Measurements from ENCODE around the gene IRAK2.
"Not testable (repeated sequence)": the region's sequence is repeated elsewhere in the genome, so short reads cannot be mapped to it uniquely, and the experiment has no call there.

IRAK2 gene, protein sequence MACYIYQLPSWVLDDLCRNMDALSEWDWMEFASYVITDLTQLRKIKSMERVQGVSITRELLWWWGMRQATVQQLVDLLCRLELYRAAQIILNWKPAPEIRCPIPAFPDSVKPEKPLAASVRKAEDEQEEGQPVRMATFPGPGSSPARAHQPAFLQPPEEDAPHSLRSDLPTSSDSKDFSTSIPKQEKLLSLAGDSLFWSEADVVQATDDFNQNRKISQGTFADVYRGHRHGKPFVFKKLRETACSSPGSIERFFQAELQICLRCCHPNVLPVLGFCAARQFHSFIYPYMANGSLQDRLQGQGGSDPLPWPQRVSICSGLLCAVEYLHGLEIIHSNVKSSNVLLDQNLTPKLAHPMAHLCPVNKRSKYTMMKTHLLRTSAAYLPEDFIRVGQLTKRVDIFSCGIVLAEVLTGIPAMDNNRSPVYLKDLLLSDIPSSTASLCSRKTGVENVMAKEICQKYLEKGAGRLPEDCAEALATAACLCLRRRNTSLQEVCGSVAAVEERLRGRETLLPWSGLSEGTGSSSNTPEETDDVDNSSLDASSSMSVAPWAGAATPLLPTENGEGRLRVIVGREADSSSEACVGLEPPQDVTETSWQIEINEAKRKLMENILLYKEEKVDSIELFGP

DNA sequence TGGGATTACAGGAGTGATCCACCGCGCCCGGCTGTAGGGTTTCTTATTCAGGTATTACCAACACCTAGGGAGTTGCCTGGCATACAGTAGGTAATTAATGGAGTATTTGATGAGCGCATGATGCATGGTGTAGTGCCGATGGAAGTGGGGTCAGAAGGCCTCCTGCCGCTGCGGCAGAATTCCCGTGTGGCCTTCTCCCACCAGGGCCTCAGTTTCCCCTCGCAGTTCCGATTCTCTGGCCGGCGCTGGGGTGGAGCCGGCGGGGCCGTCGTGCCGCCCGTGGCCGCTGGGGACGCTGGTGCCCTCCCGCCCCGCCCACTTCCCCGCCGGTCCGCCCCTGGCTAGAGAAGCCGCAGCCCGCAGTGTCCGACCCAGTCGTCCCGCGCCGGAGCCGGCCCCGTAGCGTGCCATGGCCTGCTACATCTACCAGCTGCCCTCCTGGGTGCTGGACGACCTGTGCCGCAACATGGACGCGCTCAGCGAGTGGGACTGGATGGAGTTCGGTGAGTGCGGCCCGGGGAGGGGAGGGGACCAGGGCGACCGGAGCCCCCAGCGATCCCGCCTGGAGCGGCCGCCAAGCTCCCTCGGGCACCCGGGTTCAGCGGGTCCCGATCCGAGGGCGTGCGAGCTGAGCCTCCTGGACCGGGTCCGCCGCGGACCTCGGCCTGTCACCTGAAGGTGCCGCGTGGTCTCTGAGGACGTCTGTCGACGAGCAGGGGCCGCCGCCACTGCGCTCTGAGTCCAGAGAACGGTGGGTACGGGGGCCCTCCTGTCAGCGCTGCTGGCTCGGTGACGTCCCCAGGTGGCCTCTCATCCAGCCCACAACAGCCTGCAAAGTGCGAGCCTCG lies at the start of gene IRAK2:
Gene IRAK2, plus strand, starts transcription at position 374 of the 848 bp plus-strand sequence. Its CDS starts 36 bp downstream, at position 410.
- peak; percentile 93 for DNase-seq (ENCODE audit: low spot score)

DNA sequence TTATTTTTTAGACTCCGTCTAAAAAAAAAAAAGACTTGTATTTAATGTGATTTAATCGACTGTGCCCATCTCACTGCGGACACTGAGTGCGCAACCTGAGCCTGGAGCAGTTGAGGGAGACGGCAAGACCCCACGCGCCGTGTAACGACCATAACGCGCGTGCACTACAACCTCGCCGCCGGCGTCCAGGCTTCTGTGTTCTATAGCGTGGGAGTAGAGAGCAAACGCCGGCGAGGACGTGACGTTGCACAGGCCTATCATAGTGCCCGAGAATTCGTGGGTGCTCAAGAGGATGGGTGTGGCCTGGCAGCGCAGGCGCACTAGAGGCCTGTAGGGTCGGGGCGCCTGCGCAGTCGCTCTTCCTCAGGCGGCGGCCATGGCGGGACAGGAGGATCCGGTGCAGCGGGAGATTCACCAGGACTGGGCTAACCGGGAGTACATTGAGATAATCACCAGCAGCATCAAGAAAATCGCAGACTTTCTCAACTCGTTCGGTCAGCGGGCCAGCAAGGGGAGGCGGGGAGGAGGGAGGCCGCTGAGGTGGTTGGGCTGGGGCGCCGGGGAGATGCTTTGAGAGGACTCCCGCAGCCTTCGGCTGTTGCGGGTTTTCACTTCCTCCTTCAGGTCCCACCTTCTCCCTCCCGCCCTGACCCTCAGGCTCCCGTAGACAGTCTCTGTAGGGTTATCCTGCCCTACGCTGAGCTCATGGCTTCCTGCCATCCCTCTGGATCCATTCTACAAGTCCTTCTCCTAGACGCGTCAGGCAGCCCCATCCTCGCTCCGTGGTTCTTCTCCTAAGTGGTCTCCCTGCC lies 49.2 kb upstream of the IRAK2 start, which contains the start of gene BRK1:
Gene BRK1, plus strand, starts transcription at position 350 of the 812 bp plus-strand sequence. Its CDS starts 27 bp downstream, at position 377.
- peak; percentile 100 for DNase-seq (ENCODE audit: low spot score)

DNA sequence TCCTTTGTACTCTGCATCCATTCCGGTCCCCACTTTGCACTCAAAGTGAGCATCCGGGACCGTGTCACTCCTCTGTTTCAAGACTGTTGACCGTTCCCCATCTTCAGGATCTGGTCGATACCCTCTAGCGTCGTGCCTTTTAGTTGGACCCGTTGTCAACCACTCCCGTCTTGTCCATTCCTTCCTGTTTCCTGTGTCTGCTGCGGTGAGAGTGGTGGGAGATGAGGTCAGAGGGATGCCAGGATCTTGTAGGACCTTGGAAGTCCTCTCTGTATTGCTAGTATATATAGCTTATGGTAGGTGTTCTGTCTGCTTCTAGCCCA lies 48.6 kb upstream of the IRAK2 start:
- DNase-seq (ENCODE audit: low spot score), result peak; percentile 34

DNA sequence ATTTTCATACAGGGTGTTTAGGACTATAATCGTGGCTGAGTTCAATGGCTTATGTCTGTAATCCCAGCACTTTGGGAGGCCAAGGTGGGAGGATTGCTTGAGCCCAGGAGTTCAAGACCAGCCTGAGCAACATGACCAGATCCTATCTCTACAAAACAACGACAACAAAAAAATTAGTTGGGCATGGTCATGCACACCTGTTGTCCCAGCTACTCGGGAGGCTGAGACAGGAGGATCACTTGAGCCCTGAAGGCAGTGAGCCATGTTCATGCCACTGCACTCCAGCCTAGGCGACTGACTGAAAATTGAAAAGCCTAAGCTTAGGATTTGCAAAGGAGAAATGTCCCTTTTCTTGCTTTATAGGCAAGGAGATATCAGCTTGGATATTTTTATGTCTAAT lies 47.8 kb upstream of the IRAK2 start:
- DNase-seq (ENCODE audit: low spot score), result no peak

DNA sequence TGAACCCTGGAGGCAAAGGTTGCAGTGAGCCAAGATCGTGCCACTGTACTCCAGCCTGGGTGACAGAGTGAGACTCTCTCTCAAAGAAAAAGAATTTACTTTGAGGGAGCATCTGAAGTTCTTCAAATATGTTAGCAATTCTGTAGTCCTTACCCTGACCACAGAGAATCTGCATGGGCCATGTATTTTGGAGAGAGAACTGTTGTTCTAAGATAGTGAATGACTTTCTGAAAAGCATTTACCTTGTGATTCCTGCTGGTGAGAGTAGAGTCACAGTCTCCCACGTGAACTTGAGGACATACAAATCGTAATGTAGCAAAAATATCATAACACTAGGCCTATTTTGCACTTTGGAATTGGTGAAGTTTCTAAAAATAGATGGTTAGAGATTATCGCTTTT lies 45.3 kb upstream of the IRAK2 start:
- no peak for DNase-seq (ENCODE audit: low spot score)

DNA sequence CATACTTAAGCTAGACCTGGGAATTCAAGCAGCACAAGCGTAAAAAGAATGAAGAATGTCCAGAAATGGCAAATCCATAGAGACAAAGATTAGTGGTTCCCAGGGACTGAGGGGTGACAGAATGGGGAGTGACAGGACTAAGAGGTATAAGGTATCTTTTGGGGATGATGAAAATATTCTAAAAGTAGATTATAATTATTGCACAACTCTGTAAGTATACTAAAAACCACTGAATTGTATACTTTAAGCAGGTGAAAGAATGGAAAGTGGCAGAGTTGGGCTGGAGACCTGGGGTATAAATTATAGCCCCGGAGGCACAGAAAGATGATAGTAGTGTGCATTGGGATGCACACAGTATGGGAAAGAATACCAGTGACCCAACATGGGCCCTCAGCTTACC lies 43.7 kb upstream of the IRAK2 start:
- DNase-seq (ENCODE audit: low spot score), result no peak

DNA sequence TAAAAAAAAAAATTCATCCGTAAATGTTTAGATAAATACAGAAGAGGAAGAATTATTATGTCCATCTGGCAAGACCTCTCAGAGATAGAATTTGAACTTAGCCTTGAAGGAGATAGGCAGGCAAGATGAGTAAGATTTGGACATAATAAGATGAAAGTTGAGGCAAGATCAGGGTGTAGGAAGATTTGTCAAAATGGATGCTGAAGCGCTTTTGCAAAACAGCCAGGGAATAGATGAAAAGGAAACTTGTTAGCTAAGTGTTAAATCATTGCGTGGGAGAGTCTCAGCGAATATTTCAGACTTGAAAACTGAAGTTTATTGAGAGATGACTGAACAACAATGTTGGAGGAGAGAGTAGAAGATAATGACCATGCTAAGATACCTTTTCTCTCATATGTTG lies 42.0 kb upstream of the IRAK2 start:
- no peak for DNase-seq (ENCODE audit: low spot score)

DNA sequence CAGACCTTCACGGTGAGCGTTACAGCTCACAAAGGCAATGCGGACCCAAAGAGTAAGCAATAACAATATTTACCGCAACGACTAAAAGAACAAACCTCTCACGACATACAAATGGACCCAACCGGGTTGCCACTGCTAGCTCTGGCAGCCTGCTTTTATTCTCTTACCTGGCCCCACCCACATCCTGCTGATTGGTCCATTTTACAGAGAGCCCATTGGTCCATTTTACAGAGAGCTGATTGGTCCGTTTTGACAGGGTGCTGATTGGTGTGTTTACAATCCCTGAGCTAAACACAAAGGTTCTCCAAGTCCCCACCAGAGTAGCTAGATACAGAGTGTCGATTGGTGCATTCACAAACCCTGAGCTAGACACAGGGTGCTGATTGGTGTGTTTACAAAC lies 28.8 kb upstream of the IRAK2 start:
- not testable (repeated sequence) for DNase-seq (ENCODE audit: low spot score)

DNA sequence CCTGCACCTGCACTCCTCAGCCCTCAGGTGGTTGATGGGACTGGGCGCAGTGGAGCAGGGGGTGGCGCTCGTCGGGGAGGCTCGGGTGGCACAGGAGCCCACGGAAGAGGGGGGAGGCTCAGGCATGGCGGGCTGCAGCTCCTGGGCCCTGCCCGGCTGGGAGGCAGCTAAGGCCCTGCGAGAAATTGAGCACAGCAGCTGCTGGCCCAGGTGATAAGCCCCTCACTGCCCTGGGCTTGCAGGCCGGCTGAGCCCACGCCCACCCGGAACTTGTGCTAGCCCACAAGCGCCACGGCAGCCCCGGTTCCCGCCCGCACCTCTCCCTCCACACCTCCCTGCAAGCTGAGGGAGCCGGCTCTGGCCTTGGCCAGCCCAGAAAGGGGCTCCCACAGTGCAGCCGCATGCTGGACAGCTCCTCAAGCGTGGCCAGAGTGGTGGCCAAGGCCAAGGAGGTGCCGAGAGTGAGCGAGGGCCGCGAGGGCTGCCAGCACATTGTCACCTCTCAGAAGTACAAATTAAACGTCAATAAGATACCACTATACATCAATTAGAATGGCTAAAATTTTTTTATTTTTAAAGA lies 28.2 kb upstream of the IRAK2 start:
- DNase-seq (ENCODE audit: low spot score), result no peak

DNA sequence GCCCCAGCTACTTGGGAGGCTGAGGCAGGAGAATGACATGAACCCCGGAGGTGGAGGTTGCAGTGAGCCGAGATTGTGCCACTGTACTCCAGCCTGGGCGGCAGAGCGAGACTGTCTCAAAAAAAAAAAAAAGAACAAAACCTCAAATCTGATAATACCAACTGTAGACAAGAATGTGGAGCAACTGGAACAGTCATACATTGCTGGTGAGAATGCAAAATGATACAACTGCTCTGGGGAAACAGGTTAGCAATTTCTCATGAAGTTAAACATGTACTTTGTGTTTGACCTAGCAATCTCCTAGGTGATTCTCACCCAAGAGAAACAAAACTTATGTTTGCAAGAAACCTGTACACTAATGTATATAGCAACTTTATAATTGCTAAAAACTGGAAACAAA lies 27.5 kb upstream of the IRAK2 start:
- no peak for DNase-seq (ENCODE audit: low spot score)

DNA sequence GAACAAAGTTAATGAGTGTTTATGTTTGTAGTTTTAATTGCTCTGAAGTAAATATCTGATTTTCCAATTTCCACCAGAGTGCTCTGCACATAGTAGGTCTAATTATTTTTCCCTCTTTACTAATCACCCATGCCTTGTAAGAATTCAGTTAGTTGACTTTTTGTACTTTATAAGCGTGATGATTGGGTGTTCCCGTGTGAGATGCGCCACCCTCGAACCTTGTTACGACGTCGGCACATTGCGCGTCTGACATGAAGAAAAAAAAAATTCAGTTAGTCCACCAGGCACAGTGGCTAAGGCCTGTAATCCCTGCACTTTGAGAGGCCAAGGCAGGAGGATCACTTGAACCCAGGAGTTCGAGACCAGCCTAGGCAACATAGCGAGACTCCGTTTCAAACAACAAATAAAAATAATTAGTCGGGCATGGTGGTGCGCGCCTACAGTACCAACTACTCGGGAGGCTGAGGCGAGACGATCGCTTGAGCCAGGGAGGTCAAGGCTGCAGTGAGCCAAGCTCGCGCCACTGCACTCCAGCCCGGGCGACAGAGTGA lies 23.6 kb upstream of the IRAK2 start:
- no peak for DNase-seq (ENCODE audit: low spot score)

DNA sequence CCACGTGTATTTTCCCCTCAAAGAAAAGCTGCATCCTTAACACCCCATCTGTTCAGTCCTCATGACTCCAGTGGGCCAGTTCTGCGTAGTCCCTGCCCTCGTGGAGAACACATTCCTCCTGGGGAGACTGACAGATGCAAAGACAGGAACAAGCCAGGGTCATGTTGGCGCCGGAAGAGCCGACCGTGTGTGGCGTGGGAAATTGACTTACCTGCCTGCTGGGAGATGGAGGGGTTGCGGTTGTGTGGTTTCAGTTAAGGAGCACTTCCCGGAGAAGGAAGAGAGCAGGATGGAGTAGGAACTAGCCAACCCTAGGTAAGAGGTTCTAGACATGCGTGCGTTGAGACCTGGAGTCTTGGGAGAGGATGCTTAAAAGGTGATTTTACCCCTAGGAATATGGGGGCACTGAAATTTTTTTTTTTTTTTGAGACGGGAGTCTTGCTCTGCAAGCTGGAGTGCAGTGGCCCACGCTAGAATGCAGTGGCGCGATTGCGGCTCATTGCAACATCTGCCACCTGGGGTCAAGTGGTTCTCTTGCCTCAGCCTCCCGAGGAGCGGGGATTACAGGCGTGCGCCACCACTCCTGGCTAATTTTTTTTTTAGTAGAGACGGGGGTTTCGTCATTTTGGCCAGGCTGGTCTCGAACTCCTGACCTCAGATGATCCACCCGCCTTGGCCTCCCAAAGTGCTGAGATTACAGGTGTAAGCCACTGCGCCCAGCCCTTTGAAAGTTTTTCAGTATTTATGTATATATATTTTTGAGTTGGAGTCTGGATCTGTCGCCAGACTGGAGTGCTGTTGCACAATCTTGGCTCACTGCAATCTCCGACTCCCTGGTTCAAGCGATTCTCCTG lies 21.8 kb upstream of the IRAK2 start:
- DNase-seq (ENCODE audit: low spot score), result no peak

DNA sequence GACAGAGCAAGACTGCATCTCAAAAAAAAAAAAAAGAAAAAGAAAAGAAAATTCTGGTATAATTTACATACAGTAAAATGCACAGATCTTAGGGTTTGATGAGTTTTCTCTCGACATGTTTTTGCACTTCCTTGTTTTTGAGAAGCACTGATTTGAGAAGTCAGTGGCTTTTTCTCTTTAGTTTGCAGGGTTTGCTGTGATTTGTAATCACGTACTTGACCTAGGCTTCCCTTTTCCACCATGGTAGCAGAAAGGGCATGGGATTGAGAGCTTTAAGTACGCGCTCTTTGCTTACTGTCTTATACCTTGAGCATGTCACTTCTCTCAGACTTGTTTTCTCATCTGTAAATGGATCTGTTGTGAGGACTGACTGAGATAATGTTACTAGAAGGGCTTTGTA lies 19.0 kb upstream of the IRAK2 start:
- DNase-seq (ENCODE audit: low spot score), result no peak

DNA sequence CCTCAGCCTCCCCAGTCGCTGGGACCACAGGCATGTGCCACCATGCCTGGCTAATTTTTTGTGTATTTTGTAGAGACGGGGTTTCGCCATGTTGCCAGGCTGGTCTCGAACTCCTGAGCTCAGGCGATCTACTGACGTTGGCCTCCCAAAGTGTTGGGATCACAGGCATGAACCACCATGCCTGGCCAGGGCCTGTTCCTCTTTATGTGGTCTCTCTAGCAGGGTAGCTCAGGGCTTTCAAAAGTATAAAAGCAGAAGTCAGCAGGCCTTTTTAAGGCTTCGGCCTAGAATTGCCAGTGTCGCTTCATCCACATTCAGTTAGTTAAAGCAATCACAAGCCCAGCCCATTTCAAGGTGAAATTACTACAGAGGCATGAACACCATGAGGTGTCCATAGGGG lies 15.5 kb upstream of the IRAK2 start:
- DNase-seq (ENCODE audit: low spot score), result no peak

DNA sequence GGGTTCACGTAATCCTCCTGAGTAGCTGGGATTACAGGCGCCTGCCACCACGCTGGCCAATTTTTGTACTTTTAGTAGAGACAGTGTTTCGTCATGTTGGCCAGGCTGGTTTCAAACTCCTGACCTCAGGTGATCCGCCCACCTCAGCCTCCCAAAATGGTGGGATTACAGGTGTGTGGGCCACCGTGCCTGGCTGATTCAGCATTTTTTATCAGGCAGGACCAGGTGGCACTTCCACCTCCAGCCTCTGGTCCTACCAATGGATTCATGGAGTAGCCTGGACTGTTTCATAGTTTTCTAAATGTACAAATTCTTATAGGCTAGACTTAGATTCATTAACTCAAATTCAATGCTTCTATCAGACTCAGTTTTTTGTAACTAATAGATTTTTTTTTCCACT lies 13.7 kb upstream of the IRAK2 start:
- DNase-seq (ENCODE audit: low spot score), result no peak

DNA sequence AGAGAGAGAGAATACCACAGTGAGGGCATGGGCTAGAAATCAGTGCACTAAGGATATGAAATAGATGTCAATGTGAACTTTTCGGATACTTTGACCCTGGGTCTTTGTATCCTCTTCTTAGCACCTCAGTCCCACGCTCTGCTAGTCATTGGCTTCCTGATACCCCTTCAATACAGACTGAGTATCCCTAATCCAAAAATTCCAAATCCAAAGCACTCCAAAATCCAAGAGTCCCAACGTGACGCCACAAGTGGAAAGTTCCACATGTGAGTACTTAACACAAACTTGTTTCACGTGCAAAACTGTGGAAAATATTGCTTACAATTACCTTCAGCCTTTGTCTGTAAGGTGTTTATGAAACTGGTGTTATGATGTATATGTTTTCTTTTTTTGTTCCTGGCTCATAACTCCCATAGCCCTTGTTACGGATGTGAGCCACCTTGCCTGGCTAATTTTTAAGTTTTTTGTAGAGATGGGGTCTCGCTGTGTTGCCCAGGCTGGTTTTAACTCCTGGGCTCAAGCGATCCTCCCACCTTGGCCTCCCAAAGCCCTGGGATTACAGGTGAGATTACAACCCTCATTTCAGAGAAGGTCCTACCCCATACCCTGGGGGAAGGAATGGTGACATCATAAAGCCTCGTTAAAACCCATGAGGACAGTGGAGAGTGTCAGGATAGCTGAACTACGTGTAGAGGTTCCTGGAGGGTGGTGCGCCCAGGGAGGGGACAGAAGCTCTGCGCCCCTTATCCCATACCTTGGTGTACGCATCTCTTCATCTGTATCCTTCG lies 10.2 kb upstream of the IRAK2 start:
- DNase-seq (ENCODE audit: low spot score), result no peak

DNA sequence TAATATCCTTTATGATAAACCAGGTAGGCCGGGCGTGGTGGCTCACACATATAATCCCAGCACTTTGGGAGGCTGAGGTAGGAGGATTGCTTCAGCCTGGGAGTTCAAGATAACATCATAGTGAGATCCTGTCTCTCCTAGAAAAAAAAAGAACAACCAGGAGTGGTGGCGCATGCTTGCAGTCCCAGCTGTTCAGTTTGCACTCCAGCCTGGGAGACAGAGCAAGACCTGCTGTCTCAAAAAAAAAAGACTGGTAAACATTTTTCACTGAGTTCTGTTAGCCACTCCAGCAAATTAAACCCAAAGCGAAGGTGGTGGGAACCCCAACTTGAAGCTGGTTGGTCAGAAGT lies 9.6 kb upstream of the IRAK2 start:
- DNase-seq (ENCODE audit: low spot score), result no peak

DNA sequence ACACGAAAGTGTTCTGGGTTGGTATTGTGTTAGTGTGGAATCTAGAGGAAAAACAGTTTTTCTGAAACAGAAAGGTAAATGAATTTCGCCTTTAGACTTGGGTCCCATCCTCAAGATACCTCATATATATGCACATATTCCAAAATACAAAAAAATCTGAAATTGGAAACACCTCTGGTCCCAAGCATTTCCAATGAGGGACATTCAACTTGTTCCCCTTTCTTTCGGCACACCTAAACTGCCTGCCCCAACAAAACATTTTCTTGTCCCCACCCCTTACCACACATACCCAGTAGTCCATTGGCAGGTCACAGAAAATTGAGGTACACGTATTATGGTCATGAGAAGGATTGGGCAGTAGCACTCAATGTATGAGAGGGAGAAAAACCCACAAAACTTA lies 9.1 kb upstream of the IRAK2 start:
- DNase-seq (ENCODE audit: low spot score), result no peak

DNA sequence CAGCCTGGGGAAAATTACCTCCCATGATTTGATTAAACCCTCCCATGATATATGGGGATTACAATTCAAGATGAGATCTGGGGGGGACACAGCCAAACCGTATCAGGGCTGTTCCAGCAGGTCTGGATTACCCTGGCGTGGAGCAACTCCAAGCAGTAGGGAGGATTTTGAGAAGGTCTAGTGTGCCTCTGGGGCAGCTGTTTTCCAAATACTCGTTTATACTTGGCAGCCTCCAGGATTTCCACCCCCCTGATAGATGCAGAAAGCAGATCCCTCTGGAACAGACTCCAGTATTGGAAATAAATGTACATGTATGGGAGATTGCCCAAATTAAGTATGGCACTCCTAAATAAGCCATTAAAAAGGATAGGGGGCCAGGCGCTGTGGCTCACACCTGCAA lies 7.7 kb upstream of the IRAK2 start:
- no peak for DNase-seq (ENCODE audit: low spot score)

DNA sequence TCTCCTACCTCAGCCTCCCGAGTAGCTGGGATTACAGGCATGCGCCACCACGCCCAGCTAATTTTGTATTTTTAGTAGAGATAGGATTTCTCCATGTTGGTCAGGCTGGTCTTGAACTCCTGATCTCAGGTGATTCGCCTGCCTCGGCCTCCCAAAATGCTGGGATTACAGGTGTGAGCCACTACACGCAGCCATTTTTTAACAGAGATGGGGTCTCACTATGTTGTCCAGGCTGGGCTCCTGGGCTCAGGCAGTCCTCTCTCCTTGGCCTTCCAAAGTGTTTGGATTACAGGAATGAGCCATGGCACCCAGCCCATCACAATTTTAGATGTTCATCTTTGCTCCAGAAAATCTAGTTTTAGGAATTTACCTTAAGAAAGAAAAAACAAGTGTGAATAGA lies 6.2 kb upstream of the IRAK2 start:
- not testable (repeated sequence) for DNase-seq (ENCODE audit: low spot score)
